ENCODE measurements around the gene PPFIBP2.

- TF ChIP-seq CTCF (IDR thresholded peaks at IDR 0.05 in 8 of 11, conservative IDR thresholded peaks at IDR 0.05 in 3 of 11) (no peak), POLR2A (IDR thresholded peaks at IDR 0.05) (no peak), POLR2AphosphoS5 (IDR thresholded peaks at IDR 0.05) (peak in 1 of 3 donors; percentile 48)
These were observed 63.7 kb downstream of the PPFIBP2 start for GRCh38 chr11:7577291-7578190.
